Measurements from ENCODE around the gene ZNF658.
"Not testable (repeated sequence)": the region's sequence is repeated elsewhere in the genome, so short reads cannot be mapped to it uniquely, and the experiment has no call there.

DNA sequence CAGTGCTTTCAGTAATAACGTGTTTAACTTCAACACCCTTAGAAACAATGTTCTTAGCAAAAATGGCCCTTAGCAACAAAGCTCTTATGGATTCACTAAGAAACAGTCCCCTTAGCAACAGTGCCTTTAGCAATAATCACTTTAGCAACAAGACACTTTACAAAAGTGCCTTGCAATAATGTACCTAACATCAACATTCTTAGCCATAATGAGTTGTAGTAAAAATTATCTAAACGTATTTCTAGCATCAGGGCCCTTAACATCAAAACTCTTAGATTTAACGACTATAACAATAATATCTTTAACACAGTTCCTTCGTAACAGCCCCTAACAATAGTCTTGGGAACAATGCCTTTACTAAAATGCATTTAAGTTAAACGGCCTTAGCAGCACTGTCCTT, 37.8 kb downstream of the ZNF658 start:
- TF ChIP-seq, protein P1, sequence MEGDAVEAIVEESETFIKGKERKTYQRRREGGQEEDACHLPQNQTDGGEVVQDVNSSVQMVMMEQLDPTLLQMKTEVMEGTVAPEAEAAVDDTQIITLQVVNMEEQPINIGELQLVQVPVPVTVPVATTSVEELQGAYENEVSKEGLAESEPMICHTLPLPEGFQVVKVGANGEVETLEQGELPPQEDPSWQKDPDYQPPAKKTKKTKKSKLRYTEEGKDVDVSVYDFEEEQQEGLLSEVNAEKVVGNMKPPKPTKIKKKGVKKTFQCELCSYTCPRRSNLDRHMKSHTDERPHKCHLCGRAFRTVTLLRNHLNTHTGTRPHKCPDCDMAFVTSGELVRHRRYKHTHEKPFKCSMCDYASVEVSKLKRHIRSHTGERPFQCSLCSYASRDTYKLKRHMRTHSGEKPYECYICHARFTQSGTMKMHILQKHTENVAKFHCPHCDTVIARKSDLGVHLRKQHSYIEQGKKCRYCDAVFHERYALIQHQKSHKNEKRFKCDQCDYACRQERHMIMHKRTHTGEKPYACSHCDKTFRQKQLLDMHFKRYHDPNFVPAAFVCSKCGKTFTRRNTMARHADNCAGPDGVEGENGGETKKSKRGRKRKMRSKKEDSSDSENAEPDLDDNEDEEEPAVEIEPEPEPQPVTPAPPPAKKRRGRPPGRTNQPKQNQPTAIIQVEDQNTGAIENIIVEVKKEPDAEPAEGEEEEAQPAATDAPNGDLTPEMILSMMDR (IDR thresholded peaks at IDR 0.05) = not testable (repeated sequence)
- TF ChIP-seq POLR2A (IDR thresholded peaks at IDR 0.05) = not testable (repeated sequence)

All from esophagus squamous epithelium (tissue), 4 donors.